ENCODE data around the gene ADRA2B. TPM values are rescaled to one million over a fixed set of nuclear protein-coding genes. Genes with fewer than 3 reads are reported as not detected.

The ADRA2B gene
- total RNA-seq, 4 donors from 2014 or later = 1.3 to 4.9 (median 2.1) TPM

- TF ChIP-seq CTCF (IDR thresholded peaks at IDR 0.05) (no peak), POLR2A (IDR thresholded peaks at IDR 0.05) (no peak), EP300 (IDR thresholded peaks at IDR 0.05) (no peak), POLR2AphosphoS5 (IDR thresholded peaks at IDR 0.05) (no peak)
- no peak overlapping the region for H3K4me3 ChIP-seq
- H3K4me1 ChIP-seq = peaks cover 0 to 17% (median 8%) of the 10 kb centered on the region in 3 donors
- peaks cover 0 to 16% (median 0%) of the 10 kb centered on the region in 3 donors for H3K9me3 ChIP-seq
- peak; percentile 44 for ATAC-seq
- peaks cover 23% of the 10 kb centered on the region for H3K27me3 ChIP-seq
- peak overlapping the region in 3 of 4 donors; percentile 29 to 59 (median 56) for H3K27ac ChIP-seq
- H3K36me3 ChIP-seq = no peaks in the 10 kb centered on the region
- WGBS, 2 donors (ENCODE audit: low coverage in 1 of 2) = 21 to 22% methylated on average over 5 to 13 of the region's 17 CpGs
Observed at GRCh38 chr2:96108541-96109360, 7.6 kb downstream of the ADRA2B start.

DNA sequence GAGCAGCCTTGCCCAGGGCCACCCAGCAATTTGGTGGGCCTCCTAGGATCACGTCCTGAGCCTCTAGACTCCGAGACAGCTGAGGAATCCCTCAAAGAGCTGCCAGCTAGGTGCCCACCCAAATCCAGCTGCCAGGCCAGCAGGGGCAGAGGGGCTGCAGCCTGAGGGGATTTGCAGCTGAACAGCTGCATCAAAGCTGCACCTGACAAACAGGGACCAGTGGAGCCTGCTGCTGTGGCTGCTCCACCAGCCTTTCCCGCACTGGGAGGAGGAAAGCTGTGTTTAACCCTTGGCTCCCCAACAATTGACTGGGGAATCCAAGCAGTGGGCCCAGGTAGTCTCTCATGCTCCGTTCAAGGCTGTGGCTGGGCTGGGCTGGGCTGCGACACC lies 8.2 kb downstream of the ADRA2B start:
- ATAC-seq = no peak
- WGBS, 2 donors (ENCODE audit: low coverage in 1 of 2) = 80% methylated on average over 1 of the region's 5 CpGs; no CpG with 5 or more reads in 1 of the 2 donors

DNA sequence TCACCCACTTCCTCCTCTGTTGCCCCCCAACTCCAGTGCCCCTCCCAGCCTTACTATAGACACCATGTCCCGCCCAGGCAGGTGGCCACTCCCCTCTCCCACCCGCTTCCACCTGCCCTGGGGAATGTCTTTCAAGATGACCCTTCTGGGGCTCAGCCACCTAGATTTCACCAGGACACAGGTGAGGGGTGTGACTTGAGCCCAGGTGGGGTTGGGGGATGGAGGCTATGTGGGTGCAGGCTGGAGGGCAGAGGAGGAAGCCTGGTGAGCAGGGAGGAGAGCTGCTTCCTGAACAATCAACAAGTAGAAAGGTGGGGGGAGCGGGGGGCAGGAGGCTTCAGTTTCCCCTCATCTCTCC lies 8.7 kb downstream of the ADRA2B start:
- Histone ChIP-seq H3K9me3 (peaks cover 0 to 16% (median 0%) of the 10 kb centered on the region in 3 donors), H3K4me1 (peaks cover 0 to 17% (median 8%) of the 10 kb centered on the region in 3 donors), H3K36me3 (no peaks in the 10 kb centered on the region), H3K4me3 (no peak overlapping the region), H3K27me3 (peaks cover 17% of the 10 kb centered on the region), H3K27ac (peak overlapping the region in 2 of 4 donors; percentile 56 to 59)
- ATAC-seq = no peak
- TF ChIP-seq POLR2AphosphoS5 (IDR thresholded peaks at IDR 0.05) = no peak
- no peak for TF ChIP-seq EP300 (IDR thresholded peaks at IDR 0.05)
- TF ChIP-seq CTCF (IDR thresholded peaks at IDR 0.05) = no peak
- no peak for TF ChIP-seq POLR2A (IDR thresholded peaks at IDR 0.05)
- 100% methylated on average over 1 of the region's 3 CpGs for WGBS, 2 donors (ENCODE audit: low coverage in 1 of 2)

More for the DNA sequence above, 8.2 kb downstream of the ADRA2B start:
- Histone ChIP-seq H3K27me3 (peaks cover 17% of the 10 kb centered on the region), H3K27ac (peak overlapping the region in 2 of 4 donors; percentile 56 to 59), H3K9me3 (peaks cover 0 to 16% (median 0%) of the 10 kb centered on the region in 3 donors), H3K4me1 (peaks cover 0 to 17% (median 8%) of the 10 kb centered on the region in 3 donors), H3K36me3 (no peaks in the 10 kb centered on the region), H3K4me3 (no peak overlapping the region)
- TF ChIP-seq POLR2A (IDR thresholded peaks at IDR 0.05) (no peak), POLR2AphosphoS5 (IDR thresholded peaks at IDR 0.05) (no peak), EP300 (IDR thresholded peaks at IDR 0.05) (no peak), CTCF (IDR thresholded peaks at IDR 0.05) (no peak)

- no peak for ATAC-seq
- Histone ChIP-seq H3K4me3 (no peak overlapping the region), H3K4me1 (peaks cover 0 to 17% (median 8%) of the 10 kb centered on the region in 3 donors), H3K9me3 (peaks cover 0 to 16% (median 0%) of the 10 kb centered on the region in 3 donors), H3K36me3 (no peaks in the 10 kb centered on the region), H3K27ac (peak overlapping the region in 1 of 4 donors; percentile 59), H3K27me3 (peaks cover 17% of the 10 kb centered on the region)
- TF ChIP-seq POLR2AphosphoS5 (IDR thresholded peaks at IDR 0.05) (no peak), POLR2A (IDR thresholded peaks at IDR 0.05) (no peak), EP300 (IDR thresholded peaks at IDR 0.05) (no peak), CTCF (IDR thresholded peaks at IDR 0.05) (no peak)
- 73 to 76% methylated on average over 3 to 5 of the region's 9 CpGs for WGBS, 2 donors (ENCODE audit: low coverage in 1 of 2)
Observed at GRCh38 chr2:96106991-96107707, 9.2 kb downstream of the ADRA2B start.

Data from gastroesophageal sphincter (tissue), 4 donors.